A549 treated with DMSO at 1 μM for 4 hours (cell line): ENCODE results near the gene BET1. TPM values are rescaled to one million over a fixed set of nuclear protein-coding genes. Genes with fewer than 3 reads are reported as not detected.

ENCODE experiments used
- total RNA-seq: library from RNA; stranded (reverse); fragments of 200-300 nt; extraction: Qiagen RNA extraction; gene quantifications from 5 replicates; pipeline ENCODE4 v1.2.3, GENCODE V29; 2022; ENCODE audit warnings: low read depth

The BET1 gene, protein sequence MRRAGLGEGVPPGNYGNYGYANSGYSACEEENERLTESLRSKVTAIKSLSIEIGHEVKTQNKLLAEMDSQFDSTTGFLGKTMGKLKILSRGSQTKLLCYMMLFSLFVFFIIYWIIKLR
- 22.2 to 34.2 TPM (median 26.1 TPM) in 5 replicates for total RNA-seq

DNA sequence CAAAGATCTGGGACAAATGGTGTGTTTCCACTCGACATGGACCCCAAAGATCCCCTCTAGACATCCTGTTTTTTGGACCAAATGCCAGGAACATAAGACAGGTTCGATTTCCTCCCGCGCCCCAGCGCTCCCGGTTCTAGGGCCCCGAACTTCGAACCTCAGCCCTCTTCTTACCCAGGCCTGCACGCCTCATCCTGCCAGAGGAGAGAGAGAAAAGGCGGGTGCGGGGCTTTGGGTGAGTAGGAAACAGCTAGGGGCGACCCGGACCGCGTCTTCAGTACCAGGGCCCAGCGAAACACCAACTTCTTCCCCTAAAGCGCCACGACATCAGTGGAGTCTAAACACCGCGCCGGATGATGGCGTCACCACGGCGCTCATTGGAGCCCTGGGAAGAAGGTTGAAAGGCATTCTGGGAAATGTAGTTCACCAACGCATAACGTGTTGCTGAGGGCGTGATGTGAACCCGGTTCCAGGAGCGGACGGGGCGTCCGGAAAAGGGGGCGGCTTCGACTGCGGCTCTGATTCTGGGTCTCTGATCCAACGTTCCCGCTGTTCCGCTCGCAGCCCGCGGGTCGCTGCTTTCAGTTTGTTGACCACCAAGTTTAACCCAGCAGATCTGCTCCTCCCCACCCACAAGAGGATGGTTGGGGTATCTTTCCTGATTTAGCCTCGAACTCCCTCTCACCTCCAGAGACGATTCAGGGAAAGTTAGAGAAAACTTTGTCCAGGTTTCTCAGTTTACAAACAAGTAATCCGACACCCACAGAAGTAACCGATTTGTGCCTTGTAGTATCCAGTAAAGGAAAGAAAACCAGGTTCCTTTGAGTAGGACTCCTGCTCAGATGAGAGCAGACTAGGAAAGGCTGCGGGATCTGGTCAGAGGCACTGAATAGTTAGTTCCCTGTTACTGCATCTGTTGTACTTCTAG, at the start of gene BET1:
Gene BET1 (minus strand): TSS at position 332 of the 928 bp plus-strand sequence. CDS start 139 bp downstream, at position 193.

Other genes starting within 250 kb of the BET1 start
- 265 to 336 TPM (median 271 TPM) in 5 replicates for gene TFPI2, start 113.6 kb downstream of the BET1 start, total RNA-seq
- gene GNGT1, start 97.8 kb downstream of the BET1 start, total RNA-seq: 0.09 TPM in 1 of 5 replicates, not detected in the others
- 33.1 to 38.6 TPM (median 33.9 TPM) in 5 replicates for gene GNG11, start 82.6 kb downstream of the BET1 start, total RNA-seq